ENCODE data around the gene CST9. TPM values are rescaled to one million over a fixed set of nuclear protein-coding genes. Genes with fewer than 3 reads are reported as not detected.

The CST9 gene
- total and polyA plus RNA-seq, 2 of the 13 experiments (the other 11 are each of a cell fraction or from before 2014, with no cell fraction given): 0.07 TPM; not detected in 1

DNA sequence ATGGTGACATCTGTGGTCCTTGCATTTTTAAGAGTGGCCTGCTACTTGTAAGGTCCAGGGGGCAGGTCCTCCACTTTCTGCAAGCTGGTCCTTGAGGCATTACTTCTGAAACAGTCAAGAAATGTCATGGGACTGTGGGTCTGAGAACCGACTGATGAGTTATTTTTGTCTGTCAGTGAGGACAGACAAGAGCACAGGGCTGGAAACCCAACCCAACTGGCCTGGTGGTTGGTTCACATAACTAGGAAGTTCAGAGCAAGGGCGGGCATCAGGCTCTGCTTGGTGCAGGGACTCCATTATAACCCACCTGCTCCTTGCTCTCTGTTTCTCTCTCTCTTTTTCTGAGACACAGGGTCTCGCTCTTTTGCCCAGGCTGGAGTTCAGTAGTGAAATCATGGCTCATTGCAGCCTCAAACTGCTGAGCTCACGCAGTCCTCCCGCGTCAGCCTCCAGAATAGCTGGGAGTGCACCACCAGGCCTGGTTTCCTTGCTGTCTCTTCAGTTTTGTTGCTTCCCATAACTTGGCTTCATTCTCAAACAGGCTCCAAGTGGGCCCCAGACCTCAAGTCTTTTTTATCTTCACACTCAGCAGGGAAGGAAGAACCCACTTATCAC lies 22.8 kb upstream of the CST9 start (continued):
- TF ChIP-seq ZNF431 (CRISPR knock-in tag; IDR thresholded peaks at IDR 0.05; ENCODE audit: borderline replicate concordance, low read depth) (no peak), HOXA9 (CRISPR knock-in tag; IDR thresholded peaks at IDR 0.05; ENCODE audit: borderline replicate concordance) (no peak), HOXA3 (CRISPR knock-in tag; IDR thresholded peaks at IDR 0.05) (no peak), ZBTB4 (CRISPR knock-in tag; IDR thresholded peaks at IDR 0.05; ENCODE audit: borderline replicate concordance) (0 out of 2 replicates have a peak, but pooled peaks have one; percentile 76), KDM3A (CRISPR knock-in tag; IDR thresholded peaks at IDR 0.05; ENCODE audit: low read depth) (no peak), MED8 (CRISPR knock-in tag; IDR thresholded peaks at IDR 0.05; ENCODE audit: insufficient replicate concordance) (no peak), ZNF350 (CRISPR knock-in tag; IDR thresholded peaks at IDR 0.05; ENCODE audit: borderline replicate concordance, low read depth) (no peak), ZNF329 (CRISPR knock-in tag; IDR thresholded peaks at IDR 0.05; ENCODE audit: low read depth) (peak; percentile 38; the same call in 1 of the 2 replicates)
- TF ChIP-seq, protein P1, sequence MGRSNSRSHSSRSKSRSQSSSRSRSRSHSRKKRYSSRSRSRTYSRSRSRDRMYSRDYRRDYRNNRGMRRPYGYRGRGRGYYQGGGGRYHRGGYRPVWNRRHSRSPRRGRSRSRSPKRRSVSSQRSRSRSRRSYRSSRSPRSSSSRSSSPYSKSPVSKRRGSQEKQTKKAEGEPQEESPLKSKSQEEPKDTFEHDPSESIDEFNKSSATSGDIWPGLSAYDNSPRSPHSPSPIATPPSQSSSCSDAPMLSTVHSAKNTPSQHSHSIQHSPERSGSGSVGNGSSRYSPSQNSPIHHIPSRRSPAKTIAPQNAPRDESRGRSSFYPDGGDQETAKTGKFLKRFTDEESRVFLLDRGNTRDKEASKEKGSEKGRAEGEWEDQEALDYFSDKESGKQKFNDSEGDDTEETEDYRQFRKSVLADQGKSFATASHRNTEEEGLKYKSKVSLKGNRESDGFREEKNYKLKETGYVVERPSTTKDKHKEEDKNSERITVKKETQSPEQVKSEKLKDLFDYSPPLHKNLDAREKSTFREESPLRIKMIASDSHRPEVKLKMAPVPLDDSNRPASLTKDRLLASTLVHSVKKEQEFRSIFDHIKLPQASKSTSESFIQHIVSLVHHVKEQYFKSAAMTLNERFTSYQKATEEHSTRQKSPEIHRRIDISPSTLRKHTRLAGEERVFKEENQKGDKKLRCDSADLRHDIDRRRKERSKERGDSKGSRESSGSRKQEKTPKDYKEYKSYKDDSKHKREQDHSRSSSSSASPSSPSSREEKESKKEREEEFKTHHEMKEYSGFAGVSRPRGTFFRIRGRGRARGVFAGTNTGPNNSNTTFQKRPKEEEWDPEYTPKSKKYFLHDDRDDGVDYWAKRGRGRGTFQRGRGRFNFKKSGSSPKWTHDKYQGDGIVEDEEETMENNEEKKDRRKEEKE (IDR thresholded peaks at IDR 0.05): no peak
- TF ChIP-seq, protein P2, sequence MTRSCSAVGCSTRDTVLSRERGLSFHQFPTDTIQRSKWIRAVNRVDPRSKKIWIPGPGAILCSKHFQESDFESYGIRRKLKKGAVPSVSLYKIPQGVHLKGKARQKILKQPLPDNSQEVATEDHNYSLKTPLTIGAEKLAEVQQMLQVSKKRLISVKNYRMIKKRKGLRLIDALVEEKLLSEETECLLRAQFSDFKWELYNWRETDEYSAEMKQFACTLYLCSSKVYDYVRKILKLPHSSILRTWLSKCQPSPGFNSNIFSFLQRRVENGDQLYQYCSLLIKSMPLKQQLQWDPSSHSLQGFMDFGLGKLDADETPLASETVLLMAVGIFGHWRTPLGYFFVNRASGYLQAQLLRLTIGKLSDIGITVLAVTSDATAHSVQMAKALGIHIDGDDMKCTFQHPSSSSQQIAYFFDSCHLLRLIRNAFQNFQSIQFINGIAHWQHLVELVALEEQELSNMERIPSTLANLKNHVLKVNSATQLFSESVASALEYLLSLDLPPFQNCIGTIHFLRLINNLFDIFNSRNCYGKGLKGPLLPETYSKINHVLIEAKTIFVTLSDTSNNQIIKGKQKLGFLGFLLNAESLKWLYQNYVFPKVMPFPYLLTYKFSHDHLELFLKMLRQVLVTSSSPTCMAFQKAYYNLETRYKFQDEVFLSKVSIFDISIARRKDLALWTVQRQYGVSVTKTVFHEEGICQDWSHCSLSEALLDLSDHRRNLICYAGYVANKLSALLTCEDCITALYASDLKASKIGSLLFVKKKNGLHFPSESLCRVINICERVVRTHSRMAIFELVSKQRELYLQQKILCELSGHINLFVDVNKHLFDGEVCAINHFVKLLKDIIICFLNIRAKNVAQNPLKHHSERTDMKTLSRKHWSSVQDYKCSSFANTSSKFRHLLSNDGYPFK (CRISPR knock-in tag; IDR thresholded peaks at IDR 0.05; ENCODE audit: borderline replicate concordance): no peak
- TF ChIP-seq, protein P3, sequence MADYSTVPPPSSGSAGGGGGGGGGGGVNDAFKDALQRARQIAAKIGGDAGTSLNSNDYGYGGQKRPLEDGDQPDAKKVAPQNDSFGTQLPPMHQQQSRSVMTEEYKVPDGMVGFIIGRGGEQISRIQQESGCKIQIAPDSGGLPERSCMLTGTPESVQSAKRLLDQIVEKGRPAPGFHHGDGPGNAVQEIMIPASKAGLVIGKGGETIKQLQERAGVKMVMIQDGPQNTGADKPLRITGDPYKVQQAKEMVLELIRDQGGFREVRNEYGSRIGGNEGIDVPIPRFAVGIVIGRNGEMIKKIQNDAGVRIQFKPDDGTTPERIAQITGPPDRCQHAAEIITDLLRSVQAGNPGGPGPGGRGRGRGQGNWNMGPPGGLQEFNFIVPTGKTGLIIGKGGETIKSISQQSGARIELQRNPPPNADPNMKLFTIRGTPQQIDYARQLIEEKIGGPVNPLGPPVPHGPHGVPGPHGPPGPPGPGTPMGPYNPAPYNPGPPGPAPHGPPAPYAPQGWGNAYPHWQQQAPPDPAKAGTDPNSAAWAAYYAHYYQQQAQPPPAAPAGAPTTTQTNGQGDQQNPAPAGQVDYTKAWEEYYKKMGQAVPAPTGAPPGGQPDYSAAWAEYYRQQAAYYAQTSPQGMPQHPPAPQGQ (CRISPR knock-in tag; IDR thresholded peaks at IDR 0.05; ENCODE audit: borderline replicate concordance): no peak
- TF ChIP-seq, protein P4, sequence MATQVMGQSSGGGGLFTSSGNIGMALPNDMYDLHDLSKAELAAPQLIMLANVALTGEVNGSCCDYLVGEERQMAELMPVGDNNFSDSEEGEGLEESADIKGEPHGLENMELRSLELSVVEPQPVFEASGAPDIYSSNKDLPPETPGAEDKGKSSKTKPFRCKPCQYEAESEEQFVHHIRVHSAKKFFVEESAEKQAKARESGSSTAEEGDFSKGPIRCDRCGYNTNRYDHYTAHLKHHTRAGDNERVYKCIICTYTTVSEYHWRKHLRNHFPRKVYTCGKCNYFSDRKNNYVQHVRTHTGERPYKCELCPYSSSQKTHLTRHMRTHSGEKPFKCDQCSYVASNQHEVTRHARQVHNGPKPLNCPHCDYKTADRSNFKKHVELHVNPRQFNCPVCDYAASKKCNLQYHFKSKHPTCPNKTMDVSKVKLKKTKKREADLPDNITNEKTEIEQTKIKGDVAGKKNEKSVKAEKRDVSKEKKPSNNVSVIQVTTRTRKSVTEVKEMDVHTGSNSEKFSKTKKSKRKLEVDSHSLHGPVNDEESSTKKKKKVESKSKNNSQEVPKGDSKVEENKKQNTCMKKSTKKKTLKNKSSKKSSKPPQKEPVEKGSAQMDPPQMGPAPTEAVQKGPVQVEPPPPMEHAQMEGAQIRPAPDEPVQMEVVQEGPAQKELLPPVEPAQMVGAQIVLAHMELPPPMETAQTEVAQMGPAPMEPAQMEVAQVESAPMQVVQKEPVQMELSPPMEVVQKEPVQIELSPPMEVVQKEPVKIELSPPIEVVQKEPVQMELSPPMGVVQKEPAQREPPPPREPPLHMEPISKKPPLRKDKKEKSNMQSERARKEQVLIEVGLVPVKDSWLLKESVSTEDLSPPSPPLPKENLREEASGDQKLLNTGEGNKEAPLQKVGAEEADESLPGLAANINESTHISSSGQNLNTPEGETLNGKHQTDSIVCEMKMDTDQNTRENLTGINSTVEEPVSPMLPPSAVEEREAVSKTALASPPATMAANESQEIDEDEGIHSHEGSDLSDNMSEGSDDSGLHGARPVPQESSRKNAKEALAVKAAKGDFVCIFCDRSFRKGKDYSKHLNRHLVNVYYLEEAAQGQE (IDR thresholded peaks at IDR 0.05; ENCODE audit: borderline replicate concordance in 1 of 2, low read depth in 1 of 2, low read length in 2 of 2): 0 out of 4 replicates have a peak, but pooled peaks of 1 of the 2 experiments have one; percentile 26

All from HepG2 (cell line).